DND-41 (cell line): ENCODE measurements around the gene PCED1A.

Experiments used
- ATAC-seq: fragments of 200-7000 bp; cut with Tn5 transposase; 3 replicates; pipeline ENCODE4 v1.9.1; 2021; ENCODE audit warnings: low read depth; ENCODE audit not compliant: insufficient read depth
- DNase-seq: peaks from one replicate; pipeline ENCODE4 v3.0.0-alpha.2; 2020
- H2AFZ ChIP-seq: 2 replicates; pipeline ENCODE4 v1.6.0; 2012; ENCODE audit warnings: low read depth, low read length
- H3K27ac ChIP-seq: 2 replicates; pipeline ENCODE4 v1.5.1; 2012; ENCODE audit warnings: low read length, inconsistent platforms
- H3K27me3 ChIP-seq: fragments of 200-600 bp; sonication (generic); 2 replicates; pipeline ENCODE4 v1.6.0; 2012; ENCODE audit warnings: low read length, mild to moderate bottlenecking, inconsistent platforms; ENCODE audit not compliant: insufficient read depth, poor library complexity
- H3K36me3 ChIP-seq: 2 replicates; pipeline ENCODE4 v1.5.1; 2012; ENCODE audit warnings: low read length, inconsistent platforms; ENCODE audit not compliant: insufficient read depth
- H3K4me1 ChIP-seq: 2 replicates; pipeline ENCODE4 v1.5.1; 2012; ENCODE audit warnings: mild to moderate bottlenecking, low read length; ENCODE audit not compliant: insufficient read depth
- H3K4me2 ChIP-seq: 2 replicates; pipeline ENCODE4 v1.6.0; 2012; ENCODE audit warnings: mild to moderate bottlenecking, moderate library complexity, low read length, inconsistent platforms; ENCODE audit not compliant: insufficient read depth
- H3K4me3 ChIP-seq, 2 experiments: fragments of 200-600 bp in 1 of 2; shearing (Covaris generic) in 1 of 2; 2 replicates each; pipeline ENCODE4 v1.5.1; 2012 to 2016; ENCODE audit warnings: inconsistent platforms in 2 of 2, low read length in 2 of 2, mild to moderate bottlenecking in 2 of 2, low read depth in 1 of 2, moderate library complexity in 1 of 2
- H3K79me2 ChIP-seq: 2 replicates; pipeline ENCODE4 v1.6.0; 2012; ENCODE audit warnings: low read length, inconsistent platforms; ENCODE audit not compliant: insufficient read depth
- H3K9ac ChIP-seq: 2 replicates; pipeline ENCODE4 v1.6.0; 2012; ENCODE audit warnings: low read depth, mild to moderate bottlenecking, inconsistent platforms, low read length, moderate library complexity
- H3K9me3 ChIP-seq: 2 replicates; pipeline ENCODE4 v1.5.1; 2012; ENCODE audit warnings: low read length, moderate library complexity, mild to moderate bottlenecking, inconsistent platforms; ENCODE audit not compliant: insufficient read depth, severe bottlenecking
- H4K20me1 ChIP-seq: 2 replicates; pipeline ENCODE4 v1.6.0; 2012; ENCODE audit warnings: low read length; ENCODE audit not compliant: insufficient read depth
- CTCF ChIP-seq: IDR thresholded peaks from 2 replicates; pipeline ENCODE4 v1.5.1; 2012; ENCODE audit warnings: borderline replicate concordance, low read length, moderate library complexity, mild to moderate bottlenecking; ENCODE audit not compliant: poor library complexity, severe bottlenecking; ENCODE audit errors: extremely low read depth
- EZH2 ChIP-seq: IDR thresholded peaks from 3 replicates; pipeline ENCODE4 v1.6.1; 2012; ENCODE audit warnings: borderline replicate concordance, low read depth, mild to moderate bottlenecking, moderate library complexity, low read length, inconsistent platforms; ENCODE audit not compliant: severe bottlenecking

The PCED1A gene

GRCh38 chr20:2840138-2840966 is at the start of gene PCED1A, which contains the start of gene VPS16:
TSS of gene PCED1A (minus strand) at chr20:2840655. CDS start at chr20:2839912, 743 bp downstream.
TSS of gene VPS16 (plus strand) at chr20:2840745. CDS start at chr20:2840775, 30 bp downstream.
- Histone ChIP-seq H3K27me3 (no peaks in the 10 kb centered on the region), H3K79me2 (no peaks in the 10 kb centered on the region), H3K4me1 (peaks cover 22% of the 10 kb centered on the region), H3K4me2 (peak within 1 kb of the TSS; percentile 95), H3K9ac (peak within 1 kb of the TSS; percentile 61), H3K4me3 (peak within 1 kb of the TSS; percentile 50 to 80; a peak in 3 of 4 replicates), H4K20me1 (no peaks in the 10 kb centered on the region), H3K9me3 (no peaks in the 10 kb centered on the region), H3K36me3 (no peaks in the 10 kb centered on the region), H2AFZ (peak within 1 kb of the TSS; percentile 100), H3K27ac (peak within 1 kb of the TSS; percentile 76)
- ATAC-seq: peak; percentile 99
- TF ChIP-seq CTCF: no peak
- TF ChIP-seq EZH2: no peak
- DNase-seq: peak; percentile 88

- peaks cover 6% of the 10 kb centered on the region; the same call in 1 of the 2 replicates for H3K36me3 ChIP-seq
- no peak for TF ChIP-seq EZH2
- no peak for TF ChIP-seq CTCF
- H3K9me3 ChIP-seq: peaks cover 5% of the 10 kb centered on the region
- no peak overlapping the region for H3K4me2 ChIP-seq
- peaks cover 94% of the 10 kb centered on the region for H3K79me2 ChIP-seq
- DNase-seq (no peak), ATAC-seq (no peak)
- no peak overlapping the region for H3K4me3 ChIP-seq
- no peak overlapping the region for H2AFZ ChIP-seq
- H4K20me1 ChIP-seq: peaks cover 46% of the 10 kb centered on the region
- H3K27me3 ChIP-seq: no peaks in the 10 kb centered on the region
- H3K27ac ChIP-seq: no peak overlapping the region
- no peaks in the 10 kb centered on the region for H3K4me1 ChIP-seq
- no peak overlapping the region for H3K9ac ChIP-seq
These were observed 49.3 kb upstream of the PCED1A start for GRCh38 chr20:2889797-2890196.

GRCh38 chr20:2889209-2889608 is 48.8 kb upstream of the PCED1A start:
- DNase-seq: no peak
- H3K9ac ChIP-seq: no peak overlapping the region
- H3K79me2 ChIP-seq: peaks cover 93% of the 10 kb centered on the region
- peaks cover 5% of the 10 kb centered on the region; the same call in 1 of the 2 replicates for H3K36me3 ChIP-seq
- no peak overlapping the region for H3K4me3 ChIP-seq
- TF ChIP-seq EZH2 (no peak), CTCF (no peak)
- peaks cover 48% of the 10 kb centered on the region for H4K20me1 ChIP-seq
- H2AFZ ChIP-seq: no peak overlapping the region
- no peak for ATAC-seq
- H3K27ac ChIP-seq: no peak overlapping the region
- no peaks in the 10 kb centered on the region for H3K27me3 ChIP-seq
- H3K9me3 ChIP-seq: peaks cover 4% of the 10 kb centered on the region
- H3K4me2 ChIP-seq: no peak overlapping the region
- H3K4me1 ChIP-seq: no peaks in the 10 kb centered on the region
